Glutamatergic neuron (in vitro differentiated cells): ENCODE results near the gene ARAF. TPM values are rescaled to one million over a fixed set of nuclear protein-coding genes. Genes with fewer than 3 reads are reported as not detected.

Source experiments
- DNase-seq: peaks from one replicate; pipeline ENCODE4 v3.0.0; 2022
- H3K27ac Mint-ChIP-seq: one replicate; pipeline ENCODE4 v1.8.0; 2020; ENCODE audit warnings: mild to moderate bottlenecking, mixed read lengths, inconsistent platforms; ENCODE audit not compliant: unreplicated experiment
- H3K27me3 Mint-ChIP-seq: one replicate; pipeline ENCODE4 v1.8.0; 2020; ENCODE audit warnings: mild to moderate bottlenecking, moderate library complexity, mixed read lengths, inconsistent platforms; ENCODE audit not compliant: unreplicated experiment
- H3K36me3 Mint-ChIP-seq: one replicate; pipeline ENCODE4 v1.8.0; 2020; ENCODE audit warnings: mild to moderate bottlenecking, mixed read lengths, inconsistent platforms; ENCODE audit not compliant: unreplicated experiment
- H3K4me1 Mint-ChIP-seq: one replicate; pipeline ENCODE4 v1.8.0; 2020; ENCODE audit warnings: mild to moderate bottlenecking, low read depth, mixed read lengths, inconsistent platforms; ENCODE audit not compliant: unreplicated experiment
- H3K4me3 Mint-ChIP-seq: one replicate; pipeline ENCODE4 v1.8.0; 2020; ENCODE audit warnings: mild to moderate bottlenecking, mixed read lengths, inconsistent platforms; ENCODE audit not compliant: unreplicated experiment
- H3K9me3 Mint-ChIP-seq: one replicate; pipeline ENCODE4 v1.8.0; 2020; ENCODE audit warnings: mild to moderate bottlenecking, moderate library complexity, mixed read lengths, inconsistent platforms; ENCODE audit not compliant: unreplicated experiment
- total RNA-seq: library from RNA; stranded (reverse); fragmentation: NEBNext Ultra II Directional; extraction: Animal tissue kit (Norgen Biotek cat#: 25700); gene quantifications from one replicate; pipeline ENCODE4 v1.2.1, GENCODE V29; 2021; ENCODE audit not compliant: unreplicated experiment
- TF ChIP-seq, protein P1 (sequence below): fragments of 200-600 bp; sonication (generic); IDR thresholded peaks from one replicate; pipeline ENCODE4 v1.5.0; 2021; ENCODE audit not compliant: partially characterized antibody, unreplicated experiment

The ARAF gene
- total RNA-seq, 1 donor from 2014 or later: 25.5 TPM

DNA sequence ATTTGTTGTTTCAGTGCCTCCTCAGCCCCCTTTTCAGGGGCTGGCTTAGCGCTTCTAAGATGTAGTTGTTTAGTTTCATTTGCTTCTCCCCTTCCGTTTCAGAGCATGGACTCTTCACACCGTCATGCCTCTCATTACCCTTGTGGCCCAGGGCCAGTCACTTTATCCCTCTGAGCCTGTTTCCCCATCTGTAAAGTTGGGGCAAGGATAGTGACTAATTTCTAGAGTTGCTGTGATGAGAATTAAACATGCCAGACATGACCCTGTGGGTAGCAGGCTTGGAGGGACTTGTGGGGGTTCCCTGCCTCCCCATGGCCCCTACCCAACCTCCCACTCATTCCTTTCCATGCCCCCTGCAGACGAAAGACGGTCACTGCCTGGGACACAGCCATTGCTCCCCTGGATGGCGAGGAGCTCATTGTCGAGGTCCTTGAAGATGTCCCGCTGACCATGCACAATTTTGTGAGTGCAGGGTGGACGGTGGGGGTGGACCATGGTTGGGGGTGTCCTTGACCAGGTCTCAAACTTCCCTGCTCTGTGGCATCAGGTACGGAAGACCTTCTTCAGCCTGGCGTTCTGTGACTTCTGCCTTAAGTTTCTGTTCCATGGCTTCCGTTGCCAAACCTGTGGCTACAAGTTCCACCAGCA lies 3.6 kb downstream of the ARAF start:
- H3K4me3 Mint-ChIP-seq: no peak overlapping the region
- peaks cover 3% of the 10 kb centered on the region for H3K9me3 Mint-ChIP-seq
- peaks cover 6% of the 10 kb centered on the region for H3K27me3 Mint-ChIP-seq

DNA sequence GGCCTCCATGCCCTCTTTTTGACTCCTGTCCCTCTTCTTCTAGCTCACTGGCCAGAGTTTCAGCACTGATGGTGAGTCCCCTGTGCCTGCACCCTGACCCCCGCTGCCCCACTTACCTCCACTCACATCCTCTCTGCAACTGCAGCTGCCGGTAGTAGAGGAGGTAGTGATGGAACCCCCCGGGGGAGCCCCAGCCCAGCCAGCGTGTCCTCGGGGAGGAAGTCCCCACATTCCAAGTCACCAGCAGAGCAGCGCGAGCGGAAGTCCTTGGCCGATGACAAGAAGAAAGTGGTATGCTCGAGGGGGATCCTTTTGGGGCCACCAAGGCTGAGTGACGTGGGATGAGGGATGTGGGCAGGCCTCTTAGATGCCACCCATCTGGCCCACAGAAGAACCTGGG lies 5.8 kb downstream of the ARAF start:
- H3K27me3 Mint-ChIP-seq: peaks cover 6% of the 10 kb centered on the region
- H3K4me3 Mint-ChIP-seq: no peak overlapping the region
- H3K27ac Mint-ChIP-seq: no peak overlapping the region
- DNase-seq: no peak
- TF ChIP-seq, protein P1, sequence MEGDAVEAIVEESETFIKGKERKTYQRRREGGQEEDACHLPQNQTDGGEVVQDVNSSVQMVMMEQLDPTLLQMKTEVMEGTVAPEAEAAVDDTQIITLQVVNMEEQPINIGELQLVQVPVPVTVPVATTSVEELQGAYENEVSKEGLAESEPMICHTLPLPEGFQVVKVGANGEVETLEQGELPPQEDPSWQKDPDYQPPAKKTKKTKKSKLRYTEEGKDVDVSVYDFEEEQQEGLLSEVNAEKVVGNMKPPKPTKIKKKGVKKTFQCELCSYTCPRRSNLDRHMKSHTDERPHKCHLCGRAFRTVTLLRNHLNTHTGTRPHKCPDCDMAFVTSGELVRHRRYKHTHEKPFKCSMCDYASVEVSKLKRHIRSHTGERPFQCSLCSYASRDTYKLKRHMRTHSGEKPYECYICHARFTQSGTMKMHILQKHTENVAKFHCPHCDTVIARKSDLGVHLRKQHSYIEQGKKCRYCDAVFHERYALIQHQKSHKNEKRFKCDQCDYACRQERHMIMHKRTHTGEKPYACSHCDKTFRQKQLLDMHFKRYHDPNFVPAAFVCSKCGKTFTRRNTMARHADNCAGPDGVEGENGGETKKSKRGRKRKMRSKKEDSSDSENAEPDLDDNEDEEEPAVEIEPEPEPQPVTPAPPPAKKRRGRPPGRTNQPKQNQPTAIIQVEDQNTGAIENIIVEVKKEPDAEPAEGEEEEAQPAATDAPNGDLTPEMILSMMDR: no peak
- H3K4me1 Mint-ChIP-seq: no peaks in the 10 kb centered on the region
- no peaks in the 10 kb centered on the region for H3K9me3 Mint-ChIP-seq
- no peaks in the 10 kb centered on the region for H3K36me3 Mint-ChIP-seq

More for the DNA sequence above, 3.6 kb downstream of the ARAF start:
- no peak for DNase-seq
- Mint-ChIP-seq H3K36me3 (no peaks in the 10 kb centered on the region), H3K4me1 (peaks cover 2% of the 10 kb centered on the region), H3K27ac (no peak overlapping the region)
- TF ChIP-seq, protein P1: no peak

DNA sequence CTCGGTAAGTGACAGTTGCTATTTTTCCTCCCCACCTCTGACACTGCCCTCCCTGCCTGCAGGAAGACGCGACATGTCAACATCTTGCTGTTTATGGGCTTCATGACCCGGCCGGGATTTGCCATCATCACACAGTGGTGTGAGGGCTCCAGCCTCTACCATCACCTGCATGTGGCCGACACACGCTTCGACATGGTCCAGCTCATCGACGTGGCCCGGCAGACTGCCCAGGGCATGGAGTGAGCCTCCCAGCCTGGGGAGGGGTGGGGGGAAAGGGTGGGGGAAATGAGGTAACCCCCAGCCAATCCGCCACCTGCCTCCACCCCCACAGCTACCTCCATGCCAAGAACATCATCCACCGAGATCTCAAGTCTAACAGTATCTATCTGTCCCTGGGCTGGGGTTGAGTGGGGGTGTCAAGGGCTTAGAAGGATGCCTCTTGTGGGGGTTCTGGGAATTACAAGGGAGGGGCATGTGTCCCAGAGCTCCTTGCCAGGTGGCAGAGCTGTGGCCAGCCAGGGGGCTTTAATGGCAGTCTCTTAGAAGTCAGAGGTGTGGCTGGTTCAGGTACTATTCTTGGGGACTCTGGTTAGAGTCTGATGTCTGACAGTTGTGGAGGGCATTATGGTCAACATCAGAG lies 7.8 kb downstream of the ARAF start:
- no peak for DNase-seq
- peaks cover 2% of the 10 kb centered on the region for H3K27me3 Mint-ChIP-seq
- peaks cover 3% of the 10 kb centered on the region for H3K9me3 Mint-ChIP-seq
- TF ChIP-seq, protein P1: peak; percentile 35
- H3K4me3 Mint-ChIP-seq: no peak overlapping the region
- H3K27ac Mint-ChIP-seq: no peak overlapping the region
- no peaks in the 10 kb centered on the region for H3K36me3 Mint-ChIP-seq
- peaks cover 2% of the 10 kb centered on the region for H3K4me1 Mint-ChIP-seq

DNA sequence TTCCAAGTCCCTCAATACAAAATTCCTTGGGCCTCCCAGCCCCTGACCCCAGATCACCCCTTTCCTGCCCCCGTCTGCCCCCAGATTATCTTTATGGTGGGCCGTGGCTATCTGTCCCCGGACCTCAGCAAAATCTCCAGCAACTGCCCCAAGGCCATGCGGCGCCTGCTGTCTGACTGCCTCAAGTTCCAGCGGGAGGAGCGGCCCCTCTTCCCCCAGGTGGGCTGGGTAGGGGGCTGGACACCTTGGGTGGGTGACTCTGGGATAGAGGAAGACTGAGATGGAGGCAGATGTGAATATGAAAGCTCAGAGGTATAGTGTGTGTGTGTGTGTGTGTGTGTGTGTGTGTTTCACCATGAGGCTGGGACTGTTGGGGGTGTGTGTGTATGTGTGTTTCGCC lies 9.8 kb downstream of the ARAF start:
- H3K27me3 Mint-ChIP-seq: peaks cover 2% of the 10 kb centered on the region
- H3K36me3 Mint-ChIP-seq: no peaks in the 10 kb centered on the region
- H3K4me1 Mint-ChIP-seq: peaks cover 2% of the 10 kb centered on the region
- DNase-seq: no peak
- H3K9me3 Mint-ChIP-seq: peaks cover 3% of the 10 kb centered on the region
- TF ChIP-seq, protein P1: no peak
- no peak overlapping the region for H3K27ac Mint-ChIP-seq
- no peak overlapping the region for H3K4me3 Mint-ChIP-seq

DNA sequence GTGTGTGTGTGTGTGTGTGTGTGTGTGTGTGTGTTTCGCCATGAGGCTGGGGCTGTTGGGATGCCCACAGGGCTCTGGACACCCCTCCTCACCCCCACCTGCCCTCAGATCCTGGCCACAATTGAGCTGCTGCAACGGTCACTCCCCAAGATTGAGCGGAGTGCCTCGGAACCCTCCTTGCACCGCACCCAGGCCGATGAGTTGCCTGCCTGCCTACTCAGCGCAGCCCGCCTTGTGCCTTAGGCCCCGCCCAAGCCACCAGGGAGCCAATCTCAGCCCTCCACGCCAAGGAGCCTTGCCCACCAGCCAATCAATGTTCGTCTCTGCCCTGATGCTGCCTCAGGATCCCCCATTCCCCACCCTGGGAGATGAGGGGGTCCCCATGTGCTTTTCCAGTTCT lies 10.2 kb downstream of the ARAF start:
- Mint-ChIP-seq H3K27ac (no peak overlapping the region), H3K9me3 (peaks cover 3% of the 10 kb centered on the region), H3K4me1 (peaks cover 2% of the 10 kb centered on the region), H3K36me3 (no peaks in the 10 kb centered on the region), H3K4me3 (no peak overlapping the region), H3K27me3 (peaks cover 3% of the 10 kb centered on the region)
- TF ChIP-seq, protein P1: no peak
- no peak for DNase-seq
